HEK293 (cell line): ENCODE data around the gene SLF2.
A peak's percentile ranks its signal among the peaks of the same experiment; 100 is the strongest.

Experiments used
- AEBP2 ChIP-seq: fragments of 450-650 bp; formaldehyde crosslinking; IDR thresholded peaks from 2 replicates; pipeline ENCODE4 v1.5.1; 2016; ENCODE audit warnings: missing biosample characterization, missing genetic modification characterization, borderline replicate concordance
- BCL11A ChIP-seq: fragments of 450-650 bp; formaldehyde crosslinking; IDR thresholded peaks from 2 replicates; pipeline ENCODE4 v1.5.1; 2016; ENCODE audit warnings: low read depth, missing biosample characterization, missing genetic modification characterization
- EGR2 ChIP-seq: fragments of 450-650 bp; formaldehyde crosslinking; IDR thresholded peaks from 2 replicates; pipeline ENCODE4 v1.5.1; 2016; ENCODE audit warnings: low read depth, missing biosample characterization, missing genetic modification characterization
- GFI1B ChIP-seq: fragments of 450-650 bp; formaldehyde crosslinking; IDR thresholded peaks from 2 replicates; pipeline ENCODE4 v1.5.1; 2016; ENCODE audit warnings: missing biosample characterization, missing genetic modification characterization
- SP2 ChIP-seq: fragments of 450-650 bp; formaldehyde crosslinking; IDR thresholded peaks from 2 replicates; pipeline ENCODE4 v1.5.1; 2016; ENCODE audit warnings: missing biosample characterization, missing genetic modification characterization
- WT1 ChIP-seq: fragments of 450-650 bp; formaldehyde crosslinking; IDR thresholded peaks from 2 replicates; pipeline ENCODE4 v1.5.1; 2016; ENCODE audit warnings: missing biosample characterization, missing genetic modification characterization
- ZBTB17 ChIP-seq: fragments of 450-650 bp; formaldehyde crosslinking; IDR thresholded peaks from 2 replicates; pipeline ENCODE4 v1.5.1; 2016; ENCODE audit warnings: missing biosample characterization, missing genetic modification characterization
- ZFHX2 ChIP-seq: fragments of 450-650 bp; formaldehyde crosslinking; conservative IDR thresholded peaks from 2 replicates; pipeline ENCODE4 v1.5.1; 2016; ENCODE audit warnings: missing biosample characterization, missing genetic modification characterization
- ZNF133 ChIP-seq: fragments of 450-650 bp; formaldehyde crosslinking; IDR thresholded peaks from 2 replicates; pipeline ENCODE4 v1.5.1; 2016; ENCODE audit warnings: missing biosample characterization, missing genetic modification characterization
- ZNF138 ChIP-seq: fragments of 450-650 bp; formaldehyde crosslinking; IDR thresholded peaks from 2 replicates; pipeline ENCODE4 v1.5.1; 2016; ENCODE audit warnings: missing biosample characterization, missing genetic modification characterization, borderline replicate concordance
- ZNF146 ChIP-seq: fragments of 450-650 bp; formaldehyde crosslinking; IDR thresholded peaks from 2 replicates; pipeline ENCODE4 v1.5.1; 2016; ENCODE audit warnings: missing biosample characterization, missing genetic modification characterization
- ZNF18 ChIP-seq: fragments of 450-650 bp; formaldehyde crosslinking; IDR thresholded peaks from 2 replicates; pipeline ENCODE4 v1.5.1; 2016; ENCODE audit warnings: missing biosample characterization, missing genetic modification characterization
- ZNF341 ChIP-seq: fragments of 450-650 bp; formaldehyde crosslinking; IDR thresholded peaks from 2 replicates; pipeline ENCODE4; 2016; ENCODE audit warnings: low read depth, missing biosample characterization, missing genetic modification characterization
- ZNF501 ChIP-seq: fragments of 450-650 bp; formaldehyde crosslinking; IDR thresholded peaks from 2 replicates; pipeline ENCODE4 v1.5.1; 2016; ENCODE audit warnings: missing biosample characterization, missing genetic modification characterization
- ZNF510 ChIP-seq: fragments of 450-650 bp; formaldehyde crosslinking; IDR thresholded peaks from 2 replicates; pipeline ENCODE4 v1.5.1; 2018; ENCODE audit warnings: mild to moderate bottlenecking, missing genetic modification characterization, missing biosample characterization; ENCODE audit not compliant: insufficient replicate concordance
- ZNF514 ChIP-seq: fragments of 450-650 bp; formaldehyde crosslinking; IDR thresholded peaks from 2 replicates; pipeline ENCODE4 v1.5.1; 2016; ENCODE audit warnings: missing biosample characterization, missing genetic modification characterization
- ZNF521 ChIP-seq: fragments of 450-650 bp; formaldehyde crosslinking; IDR thresholded peaks from 2 replicates; pipeline ENCODE4 v1.5.1; 2017; ENCODE audit warnings: missing biosample characterization, mild to moderate bottlenecking, missing genetic modification characterization
- ZNF621 ChIP-seq: fragments of 450-650 bp; formaldehyde crosslinking; IDR thresholded peaks from 2 replicates; pipeline ENCODE4 v1.5.1; 2017; ENCODE audit warnings: missing biosample characterization, missing genetic modification characterization
- ZNF639 ChIP-seq: fragments of 450-650 bp; formaldehyde crosslinking; IDR thresholded peaks from 2 replicates; pipeline ENCODE4 v1.5.1; 2016; ENCODE audit warnings: missing biosample characterization, missing genetic modification characterization
- ZNF768 ChIP-seq: fragments of 450-650 bp; formaldehyde crosslinking; IDR thresholded peaks from 2 replicates; pipeline ENCODE4 v1.5.1; 2018; ENCODE audit warnings: missing biosample characterization, mild to moderate bottlenecking, missing genetic modification characterization
- ZNF776 ChIP-seq: fragments of 450-650 bp; formaldehyde crosslinking; IDR thresholded peaks from 2 replicates; pipeline ENCODE4 v1.5.0; 2017; ENCODE audit warnings: missing biosample characterization, missing genetic modification characterization, borderline replicate concordance
- ZXDB ChIP-seq: fragments of 450-650 bp; formaldehyde crosslinking; IDR thresholded peaks from 2 replicates; pipeline ENCODE4 v1.5.1; 2016; ENCODE audit warnings: missing biosample characterization, missing genetic modification characterization
- TF ChIP-seq, protein P1 (sequence below): fragments of 450-650 bp; formaldehyde crosslinking; IDR thresholded peaks from 2 replicates; pipeline ENCODE4 v1.5.0; 2017; ENCODE audit warnings: missing biosample characterization, missing genetic modification characterization, borderline replicate concordance

Gene SLF2

DNA sequence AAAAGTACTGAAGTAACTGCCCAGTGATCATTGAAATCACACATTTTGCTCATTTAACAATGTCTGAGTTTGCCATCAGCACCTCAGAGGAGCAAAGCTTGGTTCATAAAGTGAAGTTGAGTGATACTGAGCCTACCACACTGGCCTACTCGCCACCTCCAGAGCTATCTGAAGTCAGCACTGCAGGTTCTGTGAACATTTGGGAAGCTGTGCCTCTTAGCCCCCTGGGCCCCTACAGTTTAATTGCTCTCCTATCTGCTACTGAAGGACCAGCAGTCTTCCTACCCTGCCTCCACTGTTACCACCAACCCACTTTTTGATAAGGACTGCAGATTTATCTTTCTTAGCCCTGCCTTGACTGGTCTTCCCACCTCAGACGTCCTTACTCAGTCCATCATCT lies 54.6 kb downstream of the SLF2 start (continued):
- TF ChIP-seq AEBP2 (no peak), ZNF768 (no peak), ZNF18 (tag by site-specific recombination) (no peak), ZNF776 (tag by site-specific recombination) (no peak), ZNF621 (tag by site-specific recombination) (no peak), ZNF501 (tag by site-specific recombination) (no peak), ZNF146 (tag by site-specific recombination) (no peak), ZNF138 (no peak), ZNF341 (no peak), ZBTB17 (tag by site-specific recombination) (peak; percentile 74), ZNF133 (tag by site-specific recombination) (no peak), ZNF510 (tag by site-specific recombination) (no peak), ZNF514 (tag by site-specific recombination) (no peak), EGR2 (tag by site-specific recombination) (peak; percentile 65; the same call in 1 of the 2 replicates), ZFHX2 (peak; percentile 33; the same call in 1 of the 2 replicates), ZNF521 (tag by site-specific recombination) (no peak), WT1 (tag by site-specific recombination) (no peak), GFI1B (no peak), SP2 (tag by site-specific recombination) (no peak), ZNF639 (tag by site-specific recombination) (no peak), ZXDB (tag by site-specific recombination) (no peak), BCL11A (no peak)
- TF ChIP-seq, protein P1, sequence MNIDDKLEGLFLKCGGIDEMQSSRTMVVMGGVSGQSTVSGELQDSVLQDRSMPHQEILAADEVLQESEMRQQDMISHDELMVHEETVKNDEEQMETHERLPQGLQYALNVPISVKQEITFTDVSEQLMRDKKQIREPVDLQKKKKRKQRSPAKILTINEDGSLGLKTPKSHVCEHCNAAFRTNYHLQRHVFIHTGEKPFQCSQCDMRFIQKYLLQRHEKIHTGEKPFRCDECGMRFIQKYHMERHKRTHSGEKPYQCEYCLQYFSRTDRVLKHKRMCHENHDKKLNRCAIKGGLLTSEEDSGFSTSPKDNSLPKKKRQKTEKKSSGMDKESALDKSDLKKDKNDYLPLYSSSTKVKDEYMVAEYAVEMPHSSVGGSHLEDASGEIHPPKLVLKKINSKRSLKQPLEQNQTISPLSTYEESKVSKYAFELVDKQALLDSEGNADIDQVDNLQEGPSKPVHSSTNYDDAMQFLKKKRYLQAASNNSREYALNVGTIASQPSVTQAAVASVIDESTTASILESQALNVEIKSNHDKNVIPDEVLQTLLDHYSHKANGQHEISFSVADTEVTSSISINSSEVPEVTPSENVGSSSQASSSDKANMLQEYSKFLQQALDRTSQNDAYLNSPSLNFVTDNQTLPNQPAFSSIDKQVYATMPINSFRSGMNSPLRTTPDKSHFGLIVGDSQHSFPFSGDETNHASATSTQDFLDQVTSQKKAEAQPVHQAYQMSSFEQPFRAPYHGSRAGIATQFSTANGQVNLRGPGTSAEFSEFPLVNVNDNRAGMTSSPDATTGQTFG: no peak
